WTC11 (cell line): ENCODE results near the gene WFDC1. TPM values are rescaled to one million over a fixed set of nuclear protein-coding genes. Genes with fewer than 3 reads are reported as not detected.

Source experiments
- ATAC-seq: fragments of 200-7000 bp; cut with Tn5 transposase; 2 replicates; pipeline ENCODE4 v1.10.0; 2021; ENCODE audit warnings: mild to moderate bottlenecking, moderate library complexity
- CTCF ChIA-PET: fragments of 300-600 bp; sonication (Branson Sonifier 250); formaldehyde crosslinking; loops from one replicate; lab custom pipeline; 2021; ENCODE audit warnings: antibody characterized with exemption; lab: Charles Lee
- POLR2A ChIA-PET: fragments of 350-600 bp; sonication (Branson Sonifier 250); formaldehyde crosslinking; loops from one replicate; lab custom pipeline; 2021; ENCODE audit warnings: antibody characterized with exemption; lab: Charles Lee
- DNase-seq: peaks from one replicate; pipeline ENCODE4 v3.0.0; 2021; ENCODE audit warnings: low spot score
- H3K27ac Mint-ChIP-seq: 2 replicates; pipeline ENCODE4 v1.8.0; 2021; ENCODE audit warnings: mixed read lengths
- H3K27me3 Mint-ChIP-seq: 2 replicates; pipeline ENCODE4 v1.8.0; 2021; ENCODE audit warnings: low read depth, mild to moderate bottlenecking, moderate library complexity, mixed read lengths
- H3K36me3 Mint-ChIP-seq: 2 replicates; pipeline ENCODE4 v1.8.0; 2021; ENCODE audit warnings: mixed read lengths
- H3K4me1 Mint-ChIP-seq: 2 replicates; pipeline ENCODE4 v1.8.0; 2022; ENCODE audit warnings: mixed read lengths
- H3K4me3 Mint-ChIP-seq: 2 replicates; pipeline ENCODE4 v1.8.0; 2021; ENCODE audit warnings: mild to moderate bottlenecking, moderate library complexity, mixed read lengths
- H3K9me3 Mint-ChIP-seq: 2 replicates; pipeline ENCODE4 v1.8.0; 2021; ENCODE audit warnings: mixed read lengths
- ARID4B ChIP-seq: sonication (generic); formaldehyde crosslinking; IDR thresholded peaks from 2 replicates; pipeline ENCODE4 v1.8.0; 2023; ENCODE audit warnings: missing genetic modification reagents, mild to moderate bottlenecking, borderline replicate concordance
- ATF3 ChIP-seq: sonication (generic); formaldehyde crosslinking; conservative IDR thresholded peaks from 2 replicates; pipeline ENCODE4 v1.8.1; 2022; ENCODE audit warnings: mild to moderate bottlenecking, missing genetic modification reagents
- ATF6 ChIP-seq: sonication (generic); formaldehyde crosslinking; IDR thresholded peaks from 2 replicates; pipeline ENCODE4 v1.8.1; 2023; ENCODE audit warnings: mild to moderate bottlenecking, missing genetic modification reagents
- CBFB ChIP-seq: sonication (generic); formaldehyde crosslinking; IDR thresholded peaks from 2 replicates; pipeline ENCODE4 v1.8.1; 2022; ENCODE audit warnings: mild to moderate bottlenecking, low read depth, missing genetic modification reagents
- CREB1 ChIP-seq: sonication (generic); formaldehyde crosslinking; IDR thresholded peaks from 2 replicates; pipeline ENCODE4 v1.8.0; 2023; ENCODE audit warnings: mild to moderate bottlenecking, missing genetic modification reagents
- FOXP4 ChIP-seq: sonication (generic); formaldehyde crosslinking; IDR thresholded peaks from 2 replicates; pipeline ENCODE4 v1.8.0; 2022; ENCODE audit warnings: mild to moderate bottlenecking, missing genetic modification reagents
- GABPB1 ChIP-seq: sonication (generic); formaldehyde crosslinking; IDR thresholded peaks from 2 replicates; pipeline ENCODE4 v1.8.1; 2023; ENCODE audit warnings: mild to moderate bottlenecking, missing genetic modification reagents
- IRF1 ChIP-seq: sonication (generic); formaldehyde crosslinking; IDR thresholded peaks from 2 replicates; pipeline ENCODE4 v1.8.0; 2023; ENCODE audit warnings: missing genetic modification reagents
- IRF2 ChIP-seq: sonication (generic); formaldehyde crosslinking; IDR thresholded peaks from 2 replicates; pipeline ENCODE4 v1.8.0; 2022; ENCODE audit warnings: low read depth, missing genetic modification reagents, borderline replicate concordance
- JAZF1 ChIP-seq: fragments of 250-450 bp; sonication (Bioruptor Pico); IDR thresholded peaks from 2 replicates; pipeline ENCODE4 v1.9.0; 2021; ENCODE audit warnings: moderate library complexity, mild to moderate bottlenecking, inconsistent platforms
- MAX ChIP-seq: sonication (generic); formaldehyde crosslinking; IDR thresholded peaks from 2 replicates; pipeline ENCODE4 v1.8.0; 2022; ENCODE audit warnings: mild to moderate bottlenecking, missing genetic modification reagents
- NFE2L1 ChIP-seq: sonication (generic); formaldehyde crosslinking; IDR thresholded peaks from 2 replicates; pipeline ENCODE4 v1.8.1; 2023; ENCODE audit warnings: missing genetic modification reagents
- PREB ChIP-seq: sonication (generic); formaldehyde crosslinking; IDR thresholded peaks from 2 replicates; pipeline ENCODE4 v1.8.1; 2022; ENCODE audit warnings: mild to moderate bottlenecking, missing genetic modification reagents, moderate library complexity, borderline replicate concordance
- SMAD3 ChIP-seq: sonication (generic); formaldehyde crosslinking; IDR thresholded peaks from 2 replicates; pipeline ENCODE4 v1.8.0; 2022; ENCODE audit warnings: missing genetic modification reagents, mild to moderate bottlenecking, borderline replicate concordance
- SMAD4 ChIP-seq: sonication (generic); formaldehyde crosslinking; IDR thresholded peaks from 2 replicates; pipeline ENCODE4 v1.8.0; 2022; ENCODE audit warnings: mild to moderate bottlenecking, missing genetic modification reagents
- ZNF263 ChIP-seq: sonication (generic); formaldehyde crosslinking; IDR thresholded peaks from 2 replicates; pipeline ENCODE4 v1.8.1; 2022; ENCODE audit warnings: low read depth, mild to moderate bottlenecking, moderate library complexity, missing genetic modification reagents
- ZNF281 ChIP-seq: sonication (generic); formaldehyde crosslinking; IDR thresholded peaks from 2 replicates; pipeline ENCODE4 v1.8.0; 2023; ENCODE audit warnings: mild to moderate bottlenecking, missing genetic modification reagents
- ZNF396 ChIP-seq: fragments of 250-450 bp; sonication (Bioruptor Pico); IDR thresholded peaks from 2 replicates; pipeline ENCODE4 v1.8.0; 2021; ENCODE audit warnings: mild to moderate bottlenecking, moderate library complexity, borderline replicate concordance
- total RNA-seq: library from RNA; stranded (reverse); gene quantifications from 3 replicates; pipeline ENCODE4 v1.2.3, GENCODE V29; 2021

The WFDC1 gene
- total RNA-seq, 1 experiment from 2014 or later, result 0.50 TPM

- TF ChIP-seq ATF3 (CRISPR knock-in tag) (no peak), ATF6 (CRISPR knock-in tag) (no peak), ZNF263 (CRISPR knock-in tag) (no peak), CREB1 (CRISPR knock-in tag) (no peak), ZNF281 (CRISPR knock-in tag) (no peak), SMAD3 (CRISPR knock-in tag) (no peak), MAX (CRISPR knock-in tag) (no peak), ARID4B (CRISPR knock-in tag) (no peak), FOXP4 (no peak), NFE2L1 (no peak), JAZF1 (CRISPR knock-in tag) (no peak), ZNF396 (CRISPR knock-in tag) (no peak), SMAD4 (CRISPR knock-in tag) (no peak), IRF1 (no peak), IRF2 (CRISPR knock-in tag) (no peak), PREB (CRISPR knock-in tag) (no peak), CBFB (CRISPR knock-in tag) (no peak), GABPB1 (CRISPR knock-in tag) (no peak)
- TF ChIP-seq, all 79 proteins: peak for 0
- ATAC-seq (no peak), DNase-seq (no peak)
- H3K27ac Mint-ChIP-seq, result no peak overlapping the region
- POLR2A ChIA-PET, result no interaction called here
- H3K4me1 Mint-ChIP-seq, result no peaks in the 10 kb centered on the region
- no peaks in the 10 kb centered on the region; the same call in 1 of the 2 replicates for H3K36me3 Mint-ChIP-seq
- peaks cover 8% of the 10 kb centered on the region for H3K9me3 Mint-ChIP-seq
- no peak overlapping the region for H3K4me3 Mint-ChIP-seq
- H3K27me3 Mint-ChIP-seq, result no peaks in the 10 kb centered on the region
- CTCF ChIA-PET, result interaction anchor here (1.4 kb wide), 1 partner anchor 63 kb away, joined by 3 read pairs; no protein-coding TSS in a partner anchor
These were observed 45.8 kb downstream of the WFDC1 start for GRCh38 chr16:84340325-84341040.
